ENCODE results near the gene SKAP2. TPM values are rescaled to one million over a fixed set of nuclear protein-coding genes. Genes with fewer than 3 reads are reported as not detected.

The SKAP2 gene
- total RNA-seq, 1 donor, result 19.5 TPM

DNA sequence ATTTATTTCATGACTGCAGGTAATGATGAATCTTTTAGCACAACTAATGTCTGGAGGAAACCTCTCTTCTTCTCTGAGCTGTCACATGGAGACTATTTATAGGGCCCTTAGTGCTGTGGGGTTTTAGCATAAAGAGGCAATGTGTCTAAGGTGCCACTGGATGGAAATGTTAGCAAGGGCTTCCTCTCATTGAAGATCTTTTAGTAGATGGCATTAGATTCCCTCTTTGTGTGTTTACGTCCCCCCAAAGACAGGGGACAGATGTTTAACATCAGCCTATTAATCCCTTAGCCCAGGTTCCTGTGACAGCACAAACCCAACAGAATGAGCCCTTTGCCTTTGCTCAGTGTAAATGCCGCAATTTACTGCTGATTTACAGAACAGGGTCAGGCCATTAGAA, 208.6 kb downstream of the SKAP2 start:
- TF ChIP-seq CTCF (IDR thresholded peaks at IDR 0.05; ENCODE audit: extremely low read depth, low read depth, low read length), result no peak
- Histone ChIP-seq H3K36me3 (ENCODE audit: insufficient read depth, low read length) (no peaks in the 10 kb centered on the region), H3K4me1 (ENCODE audit: insufficient read depth, low read length) (no peaks in the 10 kb centered on the region), H3K4me2 (ENCODE audit: insufficient read depth, low read length) (no peak overlapping the region), H3K27ac (ENCODE audit: low read depth, low read length) (no peak overlapping the region), H3K79me2 (ENCODE audit: insufficient read depth, low read length) (no peaks in the 10 kb centered on the region), H3K4me3 (ENCODE audit: insufficient read depth, low read length) (no peak overlapping the region), H3K27me3 (ENCODE audit: insufficient read depth, low read length) (no peaks in the 10 kb centered on the region), H4K20me1 (ENCODE audit: insufficient read depth, low read length) (no peaks in the 10 kb centered on the region), H2AFZ (ENCODE audit: low read length) (no peak overlapping the region), H3K9me3 (ENCODE audit: low read depth, low read length) (no peaks in the 10 kb centered on the region)
- no peak for DNase-seq (ENCODE audit: insufficient read length, low spot score, missing footprints)

GRCh38 chr7:26653430-26654399, 210.7 kb downstream of the SKAP2 start:
- H3K4me2 ChIP-seq (ENCODE audit: insufficient read depth, low read length), result no peak overlapping the region
- H2AFZ ChIP-seq (ENCODE audit: low read length), result no peak overlapping the region
- H3K4me1 ChIP-seq (ENCODE audit: insufficient read depth, low read length), result no peaks in the 10 kb centered on the region
- H3K4me3 ChIP-seq (ENCODE audit: insufficient read depth, low read length), result no peak overlapping the region
- H3K27me3 ChIP-seq (ENCODE audit: insufficient read depth, low read length), result no peaks in the 10 kb centered on the region
- TF ChIP-seq CTCF (IDR thresholded peaks at IDR 0.05; ENCODE audit: extremely low read depth, low read depth, low read length), result no peak
- H3K36me3 ChIP-seq (ENCODE audit: insufficient read depth, low read length), result no peaks in the 10 kb centered on the region
- no peaks in the 10 kb centered on the region for H4K20me1 ChIP-seq (ENCODE audit: insufficient read depth, low read length)
- H3K9me3 ChIP-seq (ENCODE audit: low read depth, low read length), result no peaks in the 10 kb centered on the region
- H3K79me2 ChIP-seq (ENCODE audit: insufficient read depth, low read length), result no peaks in the 10 kb centered on the region
- peak; percentile 9 for DNase-seq (ENCODE audit: insufficient read length, low spot score, missing footprints)
- no peak overlapping the region for H3K27ac ChIP-seq (ENCODE audit: low read depth, low read length)

GRCh38 chr7:26652401-26653100, 211.8 kb downstream of the SKAP2 start:
- TF ChIP-seq CTCF (IDR thresholded peaks at IDR 0.05; ENCODE audit: extremely low read depth, low read depth, low read length), result no peak
- Histone ChIP-seq H3K4me2 (ENCODE audit: insufficient read depth, low read length) (no peak overlapping the region), H3K36me3 (ENCODE audit: insufficient read depth, low read length) (no peaks in the 10 kb centered on the region), H3K4me1 (ENCODE audit: insufficient read depth, low read length) (no peaks in the 10 kb centered on the region), H3K79me2 (ENCODE audit: insufficient read depth, low read length) (no peaks in the 10 kb centered on the region), H3K4me3 (ENCODE audit: insufficient read depth, low read length) (no peak overlapping the region), H4K20me1 (ENCODE audit: insufficient read depth, low read length) (no peaks in the 10 kb centered on the region), H2AFZ (ENCODE audit: low read length) (no peak overlapping the region), H3K9me3 (ENCODE audit: low read depth, low read length) (no peaks in the 10 kb centered on the region), H3K27me3 (ENCODE audit: insufficient read depth, low read length) (no peaks in the 10 kb centered on the region), H3K27ac (ENCODE audit: low read depth, low read length) (no peak overlapping the region)
- no peak for DNase-seq (ENCODE audit: insufficient read length, low spot score, missing footprints)

GRCh38 chr7:26650103-26650502, 214.3 kb downstream of the SKAP2 start:
- no peak for DNase-seq (ENCODE audit: insufficient read length, low spot score, missing footprints)
- no peaks in the 10 kb centered on the region for H3K27me3 ChIP-seq (ENCODE audit: insufficient read depth, low read length)
- H3K79me2 ChIP-seq (ENCODE audit: insufficient read depth, low read length), result no peaks in the 10 kb centered on the region
- no peaks in the 10 kb centered on the region for H3K4me1 ChIP-seq (ENCODE audit: insufficient read depth, low read length)
- no peak overlapping the region for H2AFZ ChIP-seq (ENCODE audit: low read length)
- H3K9me3 ChIP-seq (ENCODE audit: low read depth, low read length), result no peaks in the 10 kb centered on the region
- H3K36me3 ChIP-seq (ENCODE audit: insufficient read depth, low read length), result no peaks in the 10 kb centered on the region
- no peak overlapping the region for H3K4me2 ChIP-seq (ENCODE audit: insufficient read depth, low read length)
- no peaks in the 10 kb centered on the region for H4K20me1 ChIP-seq (ENCODE audit: insufficient read depth, low read length)
- no peak overlapping the region for H3K27ac ChIP-seq (ENCODE audit: low read depth, low read length)
- no peak for TF ChIP-seq CTCF (IDR thresholded peaks at IDR 0.05; ENCODE audit: extremely low read depth, low read depth, low read length)
- H3K4me3 ChIP-seq (ENCODE audit: insufficient read depth, low read length), result no peak overlapping the region

Measured in osteoblast (primary cell).